HepG2 (cell line): ENCODE results near the gene DIP2C. TPM values are rescaled to one million over a fixed set of nuclear protein-coding genes. Genes with fewer than 3 reads are reported as not detected.

Experiments
- ATAC-seq: fragments of 200-7000 bp; cut with Tn5 transposase; 3 replicates; pipeline ENCODE4 v1.9.1; 2020; ENCODE audit warnings: mild to moderate bottlenecking, moderate library complexity
- BruUV-seq: library from RNA; stranded (reverse); fragments of 400-500 nt; replicated peaks from 2 replicates; lab custom pipeline; 2021; lab: Mats Ljungman, UMichigan
- CTCF ChIA-PET: fragments of 300-600 bp; formaldehyde crosslinking; extraction: SDS; loops from one replicate; lab custom pipeline; 2021; ENCODE audit warnings: low total read pairs, inconsistent platforms, low intra/inter-chr PET ratio; lab: Yijun Ruan, JAX
- POLR2A ChIA-PET: fragments of 350-600 bp; sonication (Branson Sonifier 250); formaldehyde crosslinking; loops from one replicate; lab custom pipeline; 2020; ENCODE audit warnings: antibody characterized with exemption, inconsistent platforms; lab: Yijun Ruan, JAX
- DNase-seq: peaks from one replicate; pipeline ENCODE4 v3.0.0-alpha.2; 2015; ENCODE audit warnings: low spot score
- FAIRE-seq: peaks from 3 replicates; lab custom pipeline; 2011; peaks lifted over from hg19 to GRCh38; lab: Jason Lieb, UNC
- H2AFZ ChIP-seq: one replicate; pipeline ENCODE4 v1.6.1; 2011; ENCODE audit warnings: low read length, inconsistent platforms
- H3K27ac ChIP-seq: fragments of 300-600 bp; 3 replicates; pipeline ENCODE4 v1.8.0; 2011; ENCODE audit warnings: mixed run types, mild to moderate bottlenecking, mixed read lengths, low read length, inconsistent platforms; ENCODE audit not compliant: insufficient read depth; ENCODE audit errors: extremely low read length
- H3K27me3 ChIP-seq, 2 experiments: fragments of 200-600 bp in 1 of 2; 2 replicates in 1 of 2; 3 replicates in 1 of 2; pipeline versions ENCODE4 v1.6.0 to v1.8.0; 2011; ENCODE audit warnings: low read length in 2 of 2, mild to moderate bottlenecking in 2 of 2, moderate library complexity in 2 of 2, inconsistent platforms in 1 of 2; ENCODE audit not compliant: insufficient read depth in 2 of 2, control insufficient read depth in 1 of 2
- H3K36me3 ChIP-seq, 2 experiments: fragments of 200-600 bp in 1 of 2; replicated peaks in 1 of 2; 2 replicates in 1 of 2; 3 replicates in 1 of 2; pipeline versions ENCODE4 v1.5.1 to v1.8.0; 2011; ENCODE audit warnings: low read length in 2 of 2, inconsistent platforms in 1 of 2; ENCODE audit not compliant: insufficient read depth in 2 of 2, control insufficient read depth in 1 of 2
- H3K4me1 ChIP-seq: 2 replicates; pipeline ENCODE4 v1.5.1; 2012; ENCODE audit warnings: low read length, inconsistent platforms; ENCODE audit not compliant: insufficient read depth
- H3K4me2 ChIP-seq: 2 replicates; pipeline ENCODE4 v1.6.0; 2011; ENCODE audit warnings: low read depth, low read length, inconsistent platforms
- H3K4me3 ChIP-seq, 3 experiments: fragments of 200-600 bp in 1 of 3; sonication (generic), shearing (Covaris generic) in 1 of 3; replicated peaks in 1 of 3; 2 replicates each; pipeline ENCODE4 v1.5.1; 2011 to 2016; ENCODE audit warnings: low read length in 3 of 3, inconsistent platforms in 2 of 3, low read depth in 2 of 3, mild to moderate bottlenecking in 2 of 3, control low read depth in 1 of 3, mixed read lengths in 1 of 3; ENCODE audit not compliant: insufficient read depth in 1 of 3
- H3K79me2 ChIP-seq: one replicate; pipeline ENCODE4 v1.6.1; 2011; ENCODE audit warnings: low read length, inconsistent platforms; ENCODE audit not compliant: insufficient read depth
- H3K9ac ChIP-seq: 2 replicates; pipeline ENCODE4 v1.6.0; 2011; ENCODE audit warnings: mild to moderate bottlenecking, low read depth, low read length, inconsistent platforms; ENCODE audit not compliant: insufficient read depth
- H3K9me3 ChIP-seq: 2 replicates; pipeline ENCODE4 v1.5.1; 2012; ENCODE audit warnings: mild to moderate bottlenecking, low read length
- H4K20me1 ChIP-seq: 2 replicates; pipeline ENCODE4 v1.6.0; 2011; ENCODE audit warnings: inconsistent platforms, mild to moderate bottlenecking, low read length, moderate library complexity; ENCODE audit not compliant: insufficient read depth
- BHLHE40 ChIP-seq: IDR thresholded peaks from 2 replicates; pipeline ENCODE4 v1.6.1; 2011; ENCODE audit warnings: low read length, improper control_type of control experiment
- FOXK2 ChIP-seq: fragments of 450-650 bp; IDR thresholded peaks from 2 replicates; pipeline ENCODE4 v1.6.1; 2016
- YEATS4 ChIP-seq: sonication (generic); formaldehyde crosslinking; IDR thresholded peaks from 2 replicates; pipeline ENCODE4 v1.4.0; 2020; ENCODE audit warnings: missing genetic modification reagents, borderline replicate concordance
- ZNF143 ChIP-seq: sonication (generic); formaldehyde crosslinking; IDR thresholded peaks from 2 replicates; pipeline ENCODE4 v1.4.0; 2020; ENCODE audit warnings: missing genetic modification reagents
- ZNF235 ChIP-seq: sonication (generic); formaldehyde crosslinking; IDR thresholded peaks from 2 replicates; pipeline ENCODE4 v1.8.1; 2023; ENCODE audit warnings: mild to moderate bottlenecking, missing genetic modification reagents, borderline replicate concordance
- ZNF572 ChIP-seq: sonication (generic); formaldehyde crosslinking; IDR thresholded peaks from 2 replicates; pipeline ENCODE4 v1.5.1; 2020; ENCODE audit warnings: mild to moderate bottlenecking, missing genetic modification reagents
- WGBS: methylation state at CpG from one replicate; pipeline ENCODE4 v1.1.6; 2017; ENCODE audit warnings: low lambda C conversion rate; 5-methylcytosine and 5-hydroxymethylcytosine counted together
- in situ Hi-C: cut with HindIII; loops from 2 replicates; pipeline ENCODE4 v1.10.0; 2017; ENCODE audit warnings: low pct_unique_long_range_greater_than_20kb; ENCODE audit not compliant: extremely low pct_ligation_motif_present
- intact Hi-C: fragments of 100-400 bp; cut with micrococcal nuclease; formaldehyde crosslinking; loops from one replicate; pipeline ENCODE4 v1.10.0; 2022; ENCODE audit not compliant: unreplicated experiment
- polyA plus RNA-seq, 8 experiments: library from polyadenylated mRNA; depleted of rRNA in 3 of 8; stranded (reverse) in 7 of 8; unstranded in 1 of 8; fragments of >200 nt; fragmentation: Illumina TruSeq in 4 of 8; extraction: Trizol in 4 of 8; gene quantifications; 2 replicates each; pipeline versions ENCODE4 v1.2.1 to v1.2.3, GENCODE V29; 2011 to 2016; ENCODE audit warnings: low read depth in 4 of 8, missing spikeins in 1 of 8, mixed read lengths in 1 of 8; ENCODE audit not compliant: insufficient read depth in 1 of 8
- total RNA-seq, 5 experiments: library from RNA; depleted of rRNA; stranded (reverse); fragments of >200 nt; fragmentation: Illumina TruSeq; extraction: Trizol; gene quantifications; 2 replicates each; pipeline ENCODE4 v1.2.3, GENCODE V29; 2016; ENCODE audit warnings: low read depth in 1 of 5
- TF ChIP-seq, protein P1 (sequence below): sonication (generic); formaldehyde crosslinking; IDR thresholded peaks from 2 replicates; pipeline ENCODE4 v1.5.1; 2020; ENCODE audit warnings: missing genetic modification reagents, mild to moderate bottlenecking, borderline replicate concordance
- TF ChIP-seq, protein P2 (sequence below): sonication (generic); formaldehyde crosslinking; IDR thresholded peaks from 2 replicates; pipeline ENCODE4 v1.4.0; 2020; ENCODE audit warnings: mild to moderate bottlenecking, missing genetic modification reagents
- TF ChIP-seq, protein P3 (sequence below): IDR thresholded peaks from 2 replicates; pipeline ENCODE4 v1.6.1; 2016; ENCODE audit warnings: low read depth, borderline replicate concordance
- TF ChIP-seq, protein P4 (sequence below): sonication (generic); formaldehyde crosslinking; IDR thresholded peaks from 2 replicates; pipeline ENCODE4 v1.4.0; 2020; ENCODE audit warnings: low read depth, missing genetic modification reagents
- TF ChIP-seq, protein P5 (sequence below): IDR thresholded peaks from 2 replicates; pipeline ENCODE4 v1.4.0; 2020; ENCODE audit warnings: mild to moderate bottlenecking, missing genetic modification reagents

The DIP2C gene
- total and polyA plus RNA-seq, 2 of the 13 experiments (the other 11 are each of a cell fraction or from before 2014, with no cell fraction given), result 2.2 to 2.7 TPM

DNA sequence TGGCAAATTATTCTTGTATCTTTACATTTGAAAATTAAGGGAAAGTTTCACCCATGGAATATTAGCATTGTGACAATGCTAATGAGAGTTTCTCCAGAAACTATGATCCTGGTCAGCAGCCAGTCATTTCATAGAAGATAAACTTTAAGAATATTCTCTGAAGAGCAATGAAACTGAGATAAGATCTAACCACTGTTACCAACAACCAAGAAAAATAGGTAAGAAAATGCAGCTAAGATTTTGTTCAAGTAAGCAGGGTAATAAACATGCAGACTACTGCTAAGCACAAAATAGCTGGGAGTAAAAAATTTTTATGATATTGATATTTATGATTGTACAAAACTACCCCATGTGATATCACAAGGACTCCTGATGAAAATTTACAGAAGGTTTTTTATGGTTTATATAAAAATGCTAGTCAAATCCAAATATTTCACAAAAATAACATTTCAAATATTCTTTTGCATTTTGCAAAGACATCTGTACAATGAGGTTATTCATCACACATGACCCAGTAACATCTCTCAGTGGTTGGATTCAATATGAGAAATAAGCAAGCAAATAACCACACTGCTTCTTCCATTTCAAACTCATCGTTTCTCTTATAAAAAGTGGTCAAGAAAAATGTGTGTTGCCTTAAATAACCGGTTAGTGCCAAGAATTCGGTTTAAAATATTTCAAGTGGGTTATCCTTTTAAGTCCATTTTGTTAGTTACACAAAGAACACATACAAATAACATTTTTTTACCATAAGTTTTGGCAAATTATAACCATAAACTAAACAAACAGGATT, 251.6 kb downstream of the DIP2C start:
- Histone ChIP-seq H3K27ac (no peak overlapping the region), H3K4me3 (no peak overlapping the region), H3K4me1 (no peaks in the 10 kb centered on the region), H3K9ac (no peak overlapping the region), H3K36me3 (peaks cover 0 to 4% of the 10 kb centered on the region in 2 experiments; a peak in 2 of 5 replicates), H3K9me3 (no peaks in the 10 kb centered on the region), H3K4me2 (no peak overlapping the region), H3K27me3 (no peaks in the 10 kb centered on the region), H3K79me2 (no peaks in the 10 kb centered on the region), H2AFZ (no peak overlapping the region), H4K20me1 (no peaks in the 10 kb centered on the region)
- no peak for FAIRE-seq
- CTCF ChIA-PET, result no interaction called here
- in situ Hi-C loops (no loop called here), intact Hi-C loops (no loop called here)
- BruUV-seq, result no TSS peak
- ATAC-seq, result no peak
- no peak for DNase-seq
- POLR2A ChIA-PET, result no interaction called here
- 92% methylated on average over 3 of the region's 3 CpGs for WGBS
- TF ChIP-seq, protein P1, sequence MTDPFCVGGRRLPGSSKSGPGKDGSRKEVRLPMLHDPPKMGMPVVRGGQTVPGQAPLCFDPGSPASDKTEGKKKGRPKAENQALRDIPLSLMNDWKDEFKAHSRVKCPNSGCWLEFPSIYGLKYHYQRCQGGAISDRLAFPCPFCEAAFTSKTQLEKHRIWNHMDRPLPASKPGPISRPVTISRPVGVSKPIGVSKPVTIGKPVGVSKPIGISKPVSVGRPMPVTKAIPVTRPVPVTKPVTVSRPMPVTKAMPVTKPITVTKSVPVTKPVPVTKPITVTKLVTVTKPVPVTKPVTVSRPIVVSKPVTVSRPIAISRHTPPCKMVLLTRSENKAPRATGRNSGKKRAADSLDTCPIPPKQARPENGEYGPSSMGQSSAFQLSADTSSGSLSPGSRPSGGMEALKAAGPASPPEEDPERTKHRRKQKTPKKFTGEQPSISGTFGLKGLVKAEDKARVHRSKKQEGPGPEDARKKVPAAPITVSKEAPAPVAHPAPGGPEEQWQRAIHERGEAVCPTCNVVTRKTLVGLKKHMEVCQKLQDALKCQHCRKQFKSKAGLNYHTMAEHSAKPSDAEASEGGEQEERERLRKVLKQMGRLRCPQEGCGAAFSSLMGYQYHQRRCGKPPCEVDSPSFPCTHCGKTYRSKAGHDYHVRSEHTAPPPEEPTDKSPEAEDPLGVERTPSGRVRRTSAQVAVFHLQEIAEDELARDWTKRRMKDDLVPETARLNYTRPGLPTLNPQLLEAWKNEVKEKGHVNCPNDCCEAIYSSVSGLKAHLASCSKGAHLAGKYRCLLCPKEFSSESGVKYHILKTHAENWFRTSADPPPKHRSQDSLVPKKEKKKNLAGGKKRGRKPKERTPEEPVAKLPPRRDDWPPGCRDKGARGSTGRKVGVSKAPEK (CRISPR knock-in tag), result no peak
- TF ChIP-seq ZNF143 (CRISPR knock-in tag) (no peak), ZNF572 (CRISPR knock-in tag) (no peak), YEATS4 (CRISPR knock-in tag) (no peak), ZNF235 (CRISPR knock-in tag) (no peak), FOXK2 (no peak), BHLHE40 (no peak)
- TF ChIP-seq, protein P2, sequence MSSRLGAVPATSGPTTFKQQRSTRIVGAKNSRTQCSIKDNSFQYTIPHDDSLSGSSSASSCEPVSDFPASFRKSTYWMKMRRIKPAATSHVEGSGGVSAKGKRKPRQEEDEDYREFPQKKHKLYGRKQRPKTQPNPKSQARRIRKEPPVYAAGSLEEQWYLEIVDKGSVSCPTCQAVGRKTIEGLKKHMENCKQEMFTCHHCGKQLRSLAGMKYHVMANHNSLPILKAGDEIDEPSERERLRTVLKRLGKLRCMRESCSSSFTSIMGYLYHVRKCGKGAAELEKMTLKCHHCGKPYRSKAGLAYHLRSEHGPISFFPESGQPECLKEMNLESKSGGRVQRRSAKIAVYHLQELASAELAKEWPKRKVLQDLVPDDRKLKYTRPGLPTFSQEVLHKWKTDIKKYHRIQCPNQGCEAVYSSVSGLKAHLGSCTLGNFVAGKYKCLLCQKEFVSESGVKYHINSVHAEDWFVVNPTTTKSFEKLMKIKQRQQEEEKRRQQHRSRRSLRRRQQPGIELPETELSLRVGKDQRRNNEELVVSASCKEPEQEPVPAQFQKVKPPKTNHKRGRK (CRISPR knock-in tag), result no peak
- TF ChIP-seq, protein P3, sequence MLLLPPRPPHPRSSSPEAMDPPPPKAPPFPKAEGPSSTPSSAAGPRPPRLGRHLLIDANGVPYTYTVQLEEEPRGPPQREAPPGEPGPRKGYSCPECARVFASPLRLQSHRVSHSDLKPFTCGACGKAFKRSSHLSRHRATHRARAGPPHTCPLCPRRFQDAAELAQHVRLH (CRISPR knock-in tag), result no peak
- TF ChIP-seq, protein P4, sequence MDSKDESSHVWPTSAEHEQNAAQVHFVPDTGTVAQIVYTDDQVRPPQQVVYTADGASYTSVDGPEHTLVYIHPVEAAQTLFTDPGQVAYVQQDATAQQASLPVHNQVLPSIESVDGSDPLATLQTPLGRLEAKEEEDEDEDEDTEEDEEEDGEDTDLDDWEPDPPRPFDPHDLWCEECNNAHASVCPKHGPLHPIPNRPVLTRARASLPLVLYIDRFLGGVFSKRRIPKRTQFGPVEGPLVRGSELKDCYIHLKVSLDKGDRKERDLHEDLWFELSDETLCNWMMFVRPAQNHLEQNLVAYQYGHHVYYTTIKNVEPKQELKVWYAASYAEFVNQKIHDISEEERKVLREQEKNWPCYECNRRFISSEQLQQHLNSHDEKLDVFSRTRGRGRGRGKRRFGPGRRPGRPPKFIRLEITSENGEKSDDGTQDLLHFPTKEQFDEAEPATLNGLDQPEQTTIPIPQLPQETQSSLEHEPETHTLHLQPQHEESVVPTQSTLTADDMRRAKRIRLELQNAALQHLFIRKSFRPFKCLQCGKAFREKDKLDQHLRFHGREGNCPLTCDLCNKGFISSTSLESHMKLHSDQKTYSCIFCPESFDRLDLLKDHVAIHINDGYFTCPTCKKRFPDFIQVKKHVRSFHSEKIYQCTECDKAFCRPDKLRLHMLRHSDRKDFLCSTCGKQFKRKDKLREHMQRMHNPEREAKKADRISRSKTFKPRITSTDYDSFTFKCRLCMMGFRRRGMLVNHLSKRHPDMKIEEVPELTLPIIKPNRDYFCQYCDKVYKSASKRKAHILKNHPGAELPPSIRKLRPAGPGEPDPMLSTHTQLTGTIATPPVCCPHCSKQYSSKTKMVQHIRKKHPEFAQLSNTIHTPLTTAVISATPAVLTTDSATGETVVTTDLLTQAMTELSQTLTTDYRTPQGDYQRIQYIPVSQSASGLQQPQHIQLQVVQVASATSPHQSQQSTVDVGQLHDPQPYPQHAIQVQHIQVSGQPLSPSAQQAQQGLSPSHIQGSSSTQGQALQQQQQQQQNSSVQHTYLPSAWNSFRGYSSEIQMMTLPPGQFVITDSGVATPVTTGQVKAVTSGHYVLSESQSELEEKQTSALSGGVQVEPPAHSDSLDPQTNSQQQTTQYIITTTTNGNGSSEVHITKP (CRISPR knock-in tag), result no peak
- TF ChIP-seq, protein P5, sequence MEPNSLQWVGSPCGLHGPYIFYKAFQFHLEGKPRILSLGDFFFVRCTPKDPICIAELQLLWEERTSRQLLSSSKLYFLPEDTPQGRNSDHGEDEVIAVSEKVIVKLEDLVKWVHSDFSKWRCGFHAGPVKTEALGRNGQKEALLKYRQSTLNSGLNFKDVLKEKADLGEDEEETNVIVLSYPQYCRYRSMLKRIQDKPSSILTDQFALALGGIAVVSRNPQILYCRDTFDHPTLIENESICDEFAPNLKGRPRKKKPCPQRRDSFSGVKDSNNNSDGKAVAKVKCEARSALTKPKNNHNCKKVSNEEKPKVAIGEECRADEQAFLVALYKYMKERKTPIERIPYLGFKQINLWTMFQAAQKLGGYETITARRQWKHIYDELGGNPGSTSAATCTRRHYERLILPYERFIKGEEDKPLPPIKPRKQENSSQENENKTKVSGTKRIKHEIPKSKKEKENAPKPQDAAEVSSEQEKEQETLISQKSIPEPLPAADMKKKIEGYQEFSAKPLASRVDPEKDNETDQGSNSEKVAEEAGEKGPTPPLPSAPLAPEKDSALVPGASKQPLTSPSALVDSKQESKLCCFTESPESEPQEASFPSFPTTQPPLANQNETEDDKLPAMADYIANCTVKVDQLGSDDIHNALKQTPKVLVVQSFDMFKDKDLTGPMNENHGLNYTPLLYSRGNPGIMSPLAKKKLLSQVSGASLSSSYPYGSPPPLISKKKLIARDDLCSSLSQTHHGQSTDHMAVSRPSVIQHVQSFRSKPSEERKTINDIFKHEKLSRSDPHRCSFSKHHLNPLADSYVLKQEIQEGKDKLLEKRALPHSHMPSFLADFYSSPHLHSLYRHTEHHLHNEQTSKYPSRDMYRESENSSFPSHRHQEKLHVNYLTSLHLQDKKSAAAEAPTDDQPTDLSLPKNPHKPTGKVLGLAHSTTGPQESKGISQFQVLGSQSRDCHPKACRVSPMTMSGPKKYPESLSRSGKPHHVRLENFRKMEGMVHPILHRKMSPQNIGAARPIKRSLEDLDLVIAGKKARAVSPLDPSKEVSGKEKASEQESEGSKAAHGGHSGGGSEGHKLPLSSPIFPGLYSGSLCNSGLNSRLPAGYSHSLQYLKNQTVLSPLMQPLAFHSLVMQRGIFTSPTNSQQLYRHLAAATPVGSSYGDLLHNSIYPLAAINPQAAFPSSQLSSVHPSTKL (CRISPR knock-in tag), result no peak
